Measurements from ENCODE around the gene AGPAT3. TPM values are rescaled to one million over a fixed set of nuclear protein-coding genes. Genes with fewer than 3 reads are reported as not detected.

AGPAT3 gene
- total RNA-seq, 1 experiment from 2014 or later: 13.0 TPM

DNA sequence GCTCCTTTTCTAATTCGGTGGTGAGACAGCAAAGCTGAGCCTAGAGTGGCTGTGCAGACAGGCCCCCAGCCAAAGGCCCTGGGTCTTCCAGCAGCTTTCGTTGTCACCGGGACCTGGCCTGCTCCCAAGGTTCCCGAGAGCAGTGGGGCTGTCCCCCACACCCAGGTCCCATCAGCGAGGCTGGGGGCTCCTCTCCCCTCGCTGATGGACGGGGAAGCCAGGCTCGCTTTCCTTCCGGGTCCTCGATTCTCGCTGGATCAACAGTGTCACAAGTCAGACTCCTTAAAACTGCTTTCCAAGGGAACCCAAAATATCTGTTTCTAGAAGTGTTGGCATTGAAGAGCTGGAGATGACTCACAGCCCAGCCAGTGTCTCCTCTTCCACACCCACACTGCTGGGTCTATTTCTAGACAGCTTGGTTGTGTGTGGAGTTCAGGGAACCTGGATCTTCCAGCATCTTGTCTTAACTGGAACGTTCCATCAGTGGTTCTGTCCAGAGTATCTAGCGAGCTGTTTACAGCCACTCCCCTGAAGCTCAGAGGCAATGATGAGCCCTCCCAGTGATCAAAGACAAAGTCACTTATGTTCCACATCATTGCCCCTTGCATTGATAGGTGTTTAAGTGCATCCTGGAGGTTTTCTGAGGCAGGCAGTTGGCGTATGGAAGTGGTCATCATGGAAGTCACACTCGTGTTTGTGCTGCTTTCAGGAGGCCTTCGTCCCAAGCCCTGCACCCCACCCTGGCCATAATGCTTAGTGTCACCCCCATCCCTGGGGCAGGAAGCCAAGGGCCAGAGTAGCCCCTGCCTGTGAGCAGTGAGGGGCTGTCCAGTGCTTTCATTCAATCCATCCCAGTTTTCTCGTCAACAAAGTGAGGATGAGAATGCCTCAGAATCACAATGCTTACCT, 40.4 kb upstream of the AGPAT3 start:
- Histone ChIP-seq H3K4me1 (ENCODE audit: insufficient read depth, low read length) (no peaks in the 10 kb centered on the region), H3K14ac (ENCODE audit: insufficient read depth, low read length) (no peak overlapping the region), H3K18ac (ENCODE audit: insufficient read length, low read depth, low read length) (no peak overlapping the region), H3K27me3 (ENCODE audit: insufficient read depth, low read length) (no peaks in the 10 kb centered on the region), H2AFZ (ENCODE audit: low read length) (no peak overlapping the region), H3K56ac (ENCODE audit: insufficient read length, low read depth, low read length) (no peak overlapping the region), H4K5ac (ENCODE audit: insufficient read length, low read depth, low read length) (no peak overlapping the region), H4K20me1 (ENCODE audit: control insufficient read depth, insufficient read depth, insufficient read length) (no peaks in the 10 kb centered on the region), H3K9ac (ENCODE audit: extremely low read depth, insufficient read length, low read length) (no peak overlapping the region), H3K9me3 (ENCODE audit: control insufficient read depth, low read depth, low read length) (no peaks in the 10 kb centered on the region), H2BK5ac (ENCODE audit: insufficient read length, low read length) (no peak overlapping the region), H4K8ac (replicated peaks; ENCODE audit: insufficient read length, low read depth, low read length) (no peak overlapping the region), H3K79me2 (ENCODE audit: insufficient read depth, low read length) (no peaks in the 10 kb centered on the region), H2BK15ac (ENCODE audit: low read depth, low read length) (no peak overlapping the region), H3K79me1 (ENCODE audit: insufficient read depth, low read depth, low read length, poor library complexity, severe bottlenecking) (no peaks in the 10 kb centered on the region), H2AK5ac (ENCODE audit: insufficient read length, low read length) (no peak overlapping the region), H3K4me2 (ENCODE audit: insufficient read depth, insufficient read length, low read length) (no peak overlapping the region), H2BK120ac (ENCODE audit: low read depth, low read length, poor library complexity, severe bottlenecking) (no peak overlapping the region), H2BK20ac (ENCODE audit: low read depth, low read length, poor library complexity, severe bottlenecking) (no peak overlapping the region), H3K23me2 (ENCODE audit: insufficient read length, low read depth, low read length, poor library complexity, severe bottlenecking) (no peaks in the 10 kb centered on the region), H3T11ph (ENCODE audit: low read length) (no peak overlapping the region), H3K4ac (ENCODE audit: low read depth, low read length) (no peak overlapping the region), H3K23ac (ENCODE audit: insufficient read length, low read depth, low read length) (no peak overlapping the region), H4K91ac (ENCODE audit: insufficient read length, low read depth, low read length) (no peak overlapping the region), H3K27ac (ENCODE audit: insufficient read length, low read depth, low read length) (no peak overlapping the region), H2BK12ac (ENCODE audit: insufficient read length, low read depth, low read length) (no peak overlapping the region)
- Mint-ChIP-seq H3K27ac (peak overlapping the region in 1 of 3 experiments; percentile 15; a peak in 1 of 7 replicates), H3K36me3 (ENCODE audit: insufficient read depth in 1 of 3, low read depth in 3 of 3) (peaks cover 6 to 14% (median 10%) of the 10 kb centered on the region in 3 experiments; a peak in 5 of 7 replicates), H3K9me3 (peaks cover 2 to 8% of the 10 kb centered on the region in 2 experiments; a peak in 2 of 5 replicates), H3K4me1 (peaks cover 8% of the 10 kb centered on the region in 2 experiments), H3K4me3 (no peak overlapping the region), H3K27me3 (ENCODE audit: low read depth) (peaks cover 1% of the 10 kb centered on the region)
- TF ChIP-seq, protein P1, sequence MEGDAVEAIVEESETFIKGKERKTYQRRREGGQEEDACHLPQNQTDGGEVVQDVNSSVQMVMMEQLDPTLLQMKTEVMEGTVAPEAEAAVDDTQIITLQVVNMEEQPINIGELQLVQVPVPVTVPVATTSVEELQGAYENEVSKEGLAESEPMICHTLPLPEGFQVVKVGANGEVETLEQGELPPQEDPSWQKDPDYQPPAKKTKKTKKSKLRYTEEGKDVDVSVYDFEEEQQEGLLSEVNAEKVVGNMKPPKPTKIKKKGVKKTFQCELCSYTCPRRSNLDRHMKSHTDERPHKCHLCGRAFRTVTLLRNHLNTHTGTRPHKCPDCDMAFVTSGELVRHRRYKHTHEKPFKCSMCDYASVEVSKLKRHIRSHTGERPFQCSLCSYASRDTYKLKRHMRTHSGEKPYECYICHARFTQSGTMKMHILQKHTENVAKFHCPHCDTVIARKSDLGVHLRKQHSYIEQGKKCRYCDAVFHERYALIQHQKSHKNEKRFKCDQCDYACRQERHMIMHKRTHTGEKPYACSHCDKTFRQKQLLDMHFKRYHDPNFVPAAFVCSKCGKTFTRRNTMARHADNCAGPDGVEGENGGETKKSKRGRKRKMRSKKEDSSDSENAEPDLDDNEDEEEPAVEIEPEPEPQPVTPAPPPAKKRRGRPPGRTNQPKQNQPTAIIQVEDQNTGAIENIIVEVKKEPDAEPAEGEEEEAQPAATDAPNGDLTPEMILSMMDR (conservative IDR thresholded peaks at IDR 0.05): no peak
- no CpG with 5 or more reads among the region's 17 CpGs for WGBS (ENCODE audit: extremely low coverage, insufficient read length, low lambda C conversion rate)
- DNase-seq: no peak
